C4-2B (cell line): ENCODE results near the gene NR1D2.
"Not testable (repeated sequence)": the region's sequence is repeated elsewhere in the genome, so short reads cannot be mapped to it uniquely, and the experiment has no call there.

Experiments
- CTCF ChIP-seq: fragments of 450-650 bp; conservative IDR thresholded peaks from 2 replicates; pipeline ENCODE4 v1.5.1; 2017; ENCODE audit warnings: mild to moderate bottlenecking
- ZFX ChIP-seq: fragments of 450-650 bp; IDR thresholded peaks from 2 replicates; pipeline ENCODE4 v1.6.1; 2017

- not testable (repeated sequence) for TF ChIP-seq CTCF, ZFX
Measured at GRCh38 chr3:23917679-23918303, 27.3 kb upstream of the NR1D2 start.
